ENCODE results near the gene NPPB. TPM values are rescaled to one million over a fixed set of nuclear protein-coding genes. Genes with fewer than 3 reads are reported as not detected.

Gene NPPB
- total and polyA plus RNA-seq, 2 donors (not counting 1 experiment from before 2014, with no cell fraction given): not detected

DNA sequence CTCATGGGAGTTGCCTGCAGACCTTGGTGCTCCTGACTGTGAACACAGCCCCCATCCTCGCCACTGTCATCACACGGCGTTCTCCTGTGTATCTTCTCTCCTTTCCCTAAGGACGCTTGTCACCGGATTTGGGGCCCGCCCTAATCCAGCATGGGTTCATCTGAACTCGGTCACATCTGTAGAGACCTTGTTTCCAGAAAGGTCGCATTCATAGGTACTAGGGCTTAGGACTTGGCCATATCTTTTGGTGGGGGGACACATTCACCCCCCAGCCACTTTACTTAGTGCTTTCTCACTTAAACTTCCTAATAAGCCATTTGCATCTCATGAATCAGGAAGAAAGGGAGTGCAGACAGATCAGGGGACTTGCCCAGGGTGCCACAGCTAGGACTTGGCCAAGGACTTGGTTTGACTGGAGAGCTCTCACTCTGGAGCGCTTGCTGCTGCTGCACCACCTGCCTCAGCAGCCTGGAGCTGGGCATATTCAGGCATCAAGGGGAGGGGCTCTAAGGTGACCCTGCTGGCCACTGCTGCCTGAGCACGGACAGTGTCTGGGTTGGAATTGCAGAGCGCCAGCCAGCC, 20.9 kb downstream of the NPPB start:
- no peak for DNase-seq (ENCODE audit: low read depth in 2 of 2)
- Histone ChIP-seq H2AFZ (ENCODE audit: low read length) (no peak overlapping the region), H3K4me2 (ENCODE audit: extremely low read depth, insufficient read depth, low read length) (no peak overlapping the region), H3K9me3 (ENCODE audit: control insufficient read depth, insufficient read depth, low read depth, low read length) (no peaks in the 10 kb centered on the region), H4K20me1 (ENCODE audit: control insufficient read depth, extremely low read depth, insufficient read depth, low read length) (no peaks in the 10 kb centered on the region), H3K4me1 (ENCODE audit: control insufficient read depth, extremely low read depth, insufficient read depth, low read length) (no peaks in the 10 kb centered on the region), H3K36me3 (ENCODE audit: control insufficient read depth, insufficient read depth, low read length) (peaks cover 55% of the 10 kb centered on the region), H3K27me3 (ENCODE audit: control insufficient read depth, insufficient read depth, low read length) (no peaks in the 10 kb centered on the region), H3K27ac (ENCODE audit: insufficient read depth, low read length) (no peak overlapping the region), H3K79me2 (ENCODE audit: control insufficient read depth, insufficient read depth, low read length) (no peaks in the 10 kb centered on the region), H3K9ac (ENCODE audit: insufficient read depth, low read length) (no peak overlapping the region), H3K4me3 (replicated peaks in 1 of 4; ENCODE audit: control extremely low read depth in 1 of 4, insufficient read depth in 1 of 4, low read depth in 3 of 4, low read length in 4 of 4) (no peak overlapping the region)
- TF ChIP-seq EZH2 (IDR thresholded peaks at IDR 0.05; ENCODE audit: low read length, missing control alignments): no peak
- TF ChIP-seq, protein P1, sequence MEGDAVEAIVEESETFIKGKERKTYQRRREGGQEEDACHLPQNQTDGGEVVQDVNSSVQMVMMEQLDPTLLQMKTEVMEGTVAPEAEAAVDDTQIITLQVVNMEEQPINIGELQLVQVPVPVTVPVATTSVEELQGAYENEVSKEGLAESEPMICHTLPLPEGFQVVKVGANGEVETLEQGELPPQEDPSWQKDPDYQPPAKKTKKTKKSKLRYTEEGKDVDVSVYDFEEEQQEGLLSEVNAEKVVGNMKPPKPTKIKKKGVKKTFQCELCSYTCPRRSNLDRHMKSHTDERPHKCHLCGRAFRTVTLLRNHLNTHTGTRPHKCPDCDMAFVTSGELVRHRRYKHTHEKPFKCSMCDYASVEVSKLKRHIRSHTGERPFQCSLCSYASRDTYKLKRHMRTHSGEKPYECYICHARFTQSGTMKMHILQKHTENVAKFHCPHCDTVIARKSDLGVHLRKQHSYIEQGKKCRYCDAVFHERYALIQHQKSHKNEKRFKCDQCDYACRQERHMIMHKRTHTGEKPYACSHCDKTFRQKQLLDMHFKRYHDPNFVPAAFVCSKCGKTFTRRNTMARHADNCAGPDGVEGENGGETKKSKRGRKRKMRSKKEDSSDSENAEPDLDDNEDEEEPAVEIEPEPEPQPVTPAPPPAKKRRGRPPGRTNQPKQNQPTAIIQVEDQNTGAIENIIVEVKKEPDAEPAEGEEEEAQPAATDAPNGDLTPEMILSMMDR (conservative IDR thresholded peaks at IDR 0.05 in 1 of 2, IDR thresholded peaks at IDR 0.05 in 1 of 2; ENCODE audit: low read depth in 1 of 2, low read length in 2 of 2): no peak

DNA sequence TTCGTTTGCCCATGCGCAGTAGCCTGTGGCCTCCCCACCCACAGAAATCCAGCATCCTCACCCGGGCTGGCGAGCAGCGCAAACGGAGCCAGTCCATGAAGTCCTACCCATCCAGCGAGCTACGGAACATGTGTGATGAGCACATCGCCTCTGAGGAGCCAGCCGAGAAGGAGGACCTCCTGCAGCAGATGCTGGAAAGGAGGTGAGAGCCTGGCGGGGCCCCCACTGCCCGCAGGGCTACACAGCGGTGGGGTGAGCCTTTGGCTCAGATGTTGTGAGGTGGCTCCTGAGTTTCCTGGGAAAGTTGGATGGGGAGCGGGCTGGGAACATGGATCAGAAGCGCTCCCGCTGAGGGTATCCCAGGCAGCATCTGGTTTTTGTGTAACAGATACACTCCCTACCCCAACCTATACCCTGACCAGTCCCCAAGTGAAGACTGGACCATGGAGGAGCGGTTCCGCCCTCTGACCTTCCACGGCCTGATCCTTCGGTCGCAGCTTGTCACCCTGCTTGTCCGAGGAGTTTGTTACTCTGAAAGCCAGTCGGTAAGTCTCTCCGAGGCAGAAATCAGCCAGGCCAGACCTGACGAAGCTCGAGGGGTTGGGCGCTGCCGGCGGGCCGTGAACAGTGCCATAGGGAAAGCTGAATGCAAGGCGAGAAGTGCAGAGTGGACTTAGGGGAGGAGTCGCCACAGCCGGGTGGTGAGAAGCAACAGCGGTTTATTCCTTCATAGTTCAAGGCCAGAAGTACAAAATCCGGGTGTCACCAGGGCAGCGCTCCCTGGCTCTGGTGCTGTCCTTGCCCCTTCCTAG, 21.6 kb downstream of the NPPB start:
- no peak for DNase-seq (ENCODE audit: low read depth in 2 of 2)

More for the DNA sequence above, 21.6 kb downstream of the NPPB start:
- Histone ChIP-seq H3K9me3 (ENCODE audit: control insufficient read depth, insufficient read depth, low read depth, low read length) (no peaks in the 10 kb centered on the region), H3K4me1 (ENCODE audit: control insufficient read depth, extremely low read depth, insufficient read depth, low read length) (no peaks in the 10 kb centered on the region), H3K79me2 (ENCODE audit: control insufficient read depth, insufficient read depth, low read length) (no peaks in the 10 kb centered on the region), H3K36me3 (ENCODE audit: control insufficient read depth, insufficient read depth, low read length) (peaks cover 51% of the 10 kb centered on the region), H3K27me3 (ENCODE audit: control insufficient read depth, insufficient read depth, low read length) (no peaks in the 10 kb centered on the region), H3K9ac (ENCODE audit: insufficient read depth, low read length) (no peak overlapping the region), H3K27ac (ENCODE audit: insufficient read depth, low read length) (no peak overlapping the region), H4K20me1 (ENCODE audit: control insufficient read depth, extremely low read depth, insufficient read depth, low read length) (no peaks in the 10 kb centered on the region), H3K4me2 (ENCODE audit: extremely low read depth, insufficient read depth, low read length) (no peak overlapping the region), H3K4me3 (replicated peaks in 1 of 4; ENCODE audit: control extremely low read depth in 1 of 4, insufficient read depth in 1 of 4, low read depth in 3 of 4, low read length in 4 of 4) (no peak overlapping the region), H2AFZ (ENCODE audit: low read length) (no peak overlapping the region)
- TF ChIP-seq, protein P1 (conservative IDR thresholded peaks at IDR 0.05 in 1 of 2, IDR thresholded peaks at IDR 0.05 in 1 of 2; ENCODE audit: low read depth in 1 of 2, low read length in 2 of 2): no peak
- no peak for TF ChIP-seq EZH2 (IDR thresholded peaks at IDR 0.05; ENCODE audit: low read length, missing control alignments)

Measured in fibroblast of lung (primary cell).